GM06990 (cell line): ENCODE data around the gene DCANP1.

Experiments used
- DNase-seq: peaks from one replicate; pipeline ENCODE4 v3.0.0-alpha.2; 2011; ENCODE audit not compliant: insufficient read length; ENCODE audit errors: extremely low read depth
- H3K27me3 ChIP-seq: replicated peaks from 2 replicates; pipeline ENCODE4 v1.6.0; 2011; ENCODE audit warnings: low read length; ENCODE audit not compliant: control insufficient read depth, insufficient read depth
- H3K36me3 ChIP-seq: 2 replicates; pipeline ENCODE4 v1.5.1; 2011; ENCODE audit warnings: low read length; ENCODE audit not compliant: control insufficient read depth, insufficient read depth
- H3K4me3 ChIP-seq: replicated peaks from 2 replicates; pipeline ENCODE4 v1.5.1; 2011; ENCODE audit warnings: low read depth, mild to moderate bottlenecking, control low read depth, low read length
- TF ChIP-seq, protein P1 (sequence below): IDR thresholded peaks from 2 replicates; pipeline ENCODE4 v1.5.1; 2011; ENCODE audit warnings: low read length, control low read depth, mild to moderate bottlenecking, inconsistent platforms; ENCODE audit not compliant: insufficient read depth, poor library complexity, severe bottlenecking

Gene DCANP1

DNA sequence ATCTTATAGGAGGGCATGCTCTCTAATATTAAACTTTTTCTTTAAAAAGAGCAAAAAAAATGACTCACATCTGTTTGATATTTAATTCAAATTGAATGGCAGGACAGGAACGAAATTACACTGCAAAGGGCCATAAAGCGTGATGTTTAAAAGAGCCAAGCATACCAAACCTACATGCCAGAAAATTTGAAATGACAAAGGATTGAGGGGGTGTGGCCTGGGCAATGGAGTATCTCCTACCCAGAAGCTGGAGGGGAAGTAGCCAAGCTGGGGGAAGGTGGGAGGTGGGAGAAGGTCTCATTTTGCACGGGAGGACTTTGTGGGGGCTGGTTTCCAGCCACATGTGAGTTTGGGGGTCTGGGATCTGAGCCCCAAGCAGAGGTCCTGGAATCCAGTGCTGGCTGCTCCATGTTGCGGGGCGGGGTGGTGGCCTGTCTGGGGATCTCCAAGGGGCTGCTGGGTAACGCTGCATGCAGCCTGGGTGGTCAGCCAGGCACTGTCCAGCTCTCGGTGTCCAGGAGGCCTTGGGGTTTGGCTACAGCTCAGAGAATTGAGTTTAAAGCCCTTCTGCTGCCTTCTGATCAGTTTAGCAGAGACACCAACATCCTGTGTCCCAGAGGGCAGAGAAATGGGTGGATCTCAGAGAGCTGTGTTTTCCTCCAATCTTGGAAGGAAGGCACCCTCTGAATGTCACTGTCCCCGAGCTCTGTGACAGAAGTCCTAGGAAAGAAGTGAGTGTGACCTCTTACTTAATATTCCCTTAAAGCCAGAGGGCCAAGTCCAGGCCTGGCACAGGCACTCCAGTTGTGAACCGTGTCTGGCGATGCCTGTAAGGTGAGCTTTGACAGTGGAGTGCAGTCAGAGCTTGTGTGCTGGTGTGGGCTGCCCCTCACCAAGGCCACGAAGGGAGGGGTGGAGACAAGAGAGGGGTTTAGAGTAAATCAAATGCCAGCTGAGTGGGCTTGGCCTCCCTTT, 7.6 kb downstream of the DCANP1 start:
- DNase-seq: no peak
- no peak overlapping the region for H3K4me3 ChIP-seq
- peaks cover 3% of the 10 kb centered on the region for H3K27me3 ChIP-seq
- no peaks in the 10 kb centered on the region for H3K36me3 ChIP-seq
- TF ChIP-seq, protein P1, sequence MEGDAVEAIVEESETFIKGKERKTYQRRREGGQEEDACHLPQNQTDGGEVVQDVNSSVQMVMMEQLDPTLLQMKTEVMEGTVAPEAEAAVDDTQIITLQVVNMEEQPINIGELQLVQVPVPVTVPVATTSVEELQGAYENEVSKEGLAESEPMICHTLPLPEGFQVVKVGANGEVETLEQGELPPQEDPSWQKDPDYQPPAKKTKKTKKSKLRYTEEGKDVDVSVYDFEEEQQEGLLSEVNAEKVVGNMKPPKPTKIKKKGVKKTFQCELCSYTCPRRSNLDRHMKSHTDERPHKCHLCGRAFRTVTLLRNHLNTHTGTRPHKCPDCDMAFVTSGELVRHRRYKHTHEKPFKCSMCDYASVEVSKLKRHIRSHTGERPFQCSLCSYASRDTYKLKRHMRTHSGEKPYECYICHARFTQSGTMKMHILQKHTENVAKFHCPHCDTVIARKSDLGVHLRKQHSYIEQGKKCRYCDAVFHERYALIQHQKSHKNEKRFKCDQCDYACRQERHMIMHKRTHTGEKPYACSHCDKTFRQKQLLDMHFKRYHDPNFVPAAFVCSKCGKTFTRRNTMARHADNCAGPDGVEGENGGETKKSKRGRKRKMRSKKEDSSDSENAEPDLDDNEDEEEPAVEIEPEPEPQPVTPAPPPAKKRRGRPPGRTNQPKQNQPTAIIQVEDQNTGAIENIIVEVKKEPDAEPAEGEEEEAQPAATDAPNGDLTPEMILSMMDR: no peak

DNA sequence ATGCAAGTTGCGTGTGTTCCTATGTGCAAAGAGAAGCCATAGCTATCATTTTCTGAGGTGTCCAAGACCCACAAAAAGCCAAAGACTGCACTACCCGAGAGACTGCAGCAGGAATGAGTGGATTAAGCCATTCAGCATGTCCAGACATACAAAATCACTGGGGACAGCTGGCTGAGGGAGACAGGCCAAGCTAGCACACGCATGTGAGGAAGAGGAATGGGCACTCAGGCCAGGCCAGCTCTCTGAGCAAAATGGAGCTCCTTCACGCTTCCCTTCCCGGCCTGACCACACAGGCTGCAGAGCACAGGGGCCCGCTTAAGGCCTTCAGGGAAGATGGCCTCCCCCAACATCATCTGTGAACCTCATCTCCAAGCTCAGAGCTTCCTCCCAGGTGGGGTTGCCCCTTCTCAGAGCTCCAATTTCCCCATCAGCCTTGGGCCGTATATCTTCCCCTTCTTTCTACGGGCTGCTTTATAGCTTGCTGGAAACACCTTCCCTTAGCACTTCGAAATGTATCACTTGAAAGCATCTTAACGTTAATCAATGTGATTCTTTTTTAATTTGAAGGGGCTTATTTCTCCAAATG, 8.4 kb downstream of the DCANP1 start:
- Histone ChIP-seq H3K36me3 (no peaks in the 10 kb centered on the region), H3K27me3 (peaks cover 3% of the 10 kb centered on the region), H3K4me3 (no peak overlapping the region)
- TF ChIP-seq, protein P1: no peak
- DNase-seq: no peak

DNA sequence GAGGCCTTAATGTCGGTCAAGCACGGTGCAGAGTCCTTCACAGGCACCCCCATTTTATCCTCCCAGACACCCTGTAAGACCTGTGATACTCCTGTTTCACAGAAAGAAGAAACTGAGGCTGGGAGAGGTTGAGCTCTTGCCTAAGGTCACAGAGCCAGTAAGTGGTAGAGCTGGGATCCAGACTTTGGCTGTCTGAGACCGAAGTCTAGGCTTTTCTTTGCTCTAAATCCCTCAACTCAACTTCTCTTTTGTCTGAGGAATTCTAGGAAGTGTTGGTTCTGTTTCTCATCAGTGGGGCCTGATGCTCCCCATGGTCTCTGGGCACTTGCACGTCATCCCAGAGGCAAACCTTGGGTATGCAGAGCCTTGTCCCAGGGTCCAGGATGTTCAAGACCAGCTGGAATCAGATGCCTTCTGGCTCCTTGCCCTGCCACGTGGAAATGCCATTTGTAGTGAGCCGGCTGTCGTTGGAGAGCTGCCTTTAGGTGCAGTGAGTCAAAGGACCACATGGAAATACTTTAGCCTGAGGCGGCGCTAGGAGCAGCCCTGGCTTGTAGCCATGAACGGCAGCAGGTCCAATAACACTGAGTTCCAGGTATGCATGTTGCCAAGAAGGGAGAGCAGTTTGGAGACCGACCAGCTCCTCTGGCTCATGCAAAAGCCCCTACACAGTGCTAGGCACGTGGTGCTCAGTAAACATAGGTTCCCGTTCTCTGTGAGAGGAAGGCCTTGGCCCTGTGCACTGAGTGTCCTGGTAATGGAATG, 9.2 kb downstream of the DCANP1 start:
- H3K4me3 ChIP-seq: no peak overlapping the region
- DNase-seq: no peak
- no peaks in the 10 kb centered on the region for H3K36me3 ChIP-seq
- H3K27me3 ChIP-seq: peaks cover 3% of the 10 kb centered on the region
- TF ChIP-seq, protein P1: no peak

DNA sequence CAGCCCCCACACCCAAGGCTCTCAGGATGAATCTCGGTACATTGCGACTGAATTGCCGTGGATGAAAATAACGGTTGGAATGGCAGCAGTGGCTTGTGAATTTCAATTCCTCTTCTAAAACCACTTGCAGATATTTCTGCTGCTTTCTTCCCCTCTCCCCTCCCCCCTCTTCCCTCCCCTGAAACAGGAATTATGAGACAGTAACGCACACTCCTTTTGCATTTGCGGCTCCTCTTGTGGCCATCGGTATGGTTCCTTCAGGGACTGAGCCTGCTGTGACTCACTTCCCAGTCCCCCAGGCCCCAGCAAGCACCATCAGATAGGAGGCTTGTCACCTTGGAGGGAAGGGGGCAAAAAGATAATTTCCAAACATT, 9.7 kb downstream of the DCANP1 start:
- Histone ChIP-seq H3K36me3 (no peaks in the 10 kb centered on the region), H3K27me3 (peaks cover 3% of the 10 kb centered on the region), H3K4me3 (no peak overlapping the region)
- DNase-seq: no peak
- TF ChIP-seq, protein P1: no peak

DNA sequence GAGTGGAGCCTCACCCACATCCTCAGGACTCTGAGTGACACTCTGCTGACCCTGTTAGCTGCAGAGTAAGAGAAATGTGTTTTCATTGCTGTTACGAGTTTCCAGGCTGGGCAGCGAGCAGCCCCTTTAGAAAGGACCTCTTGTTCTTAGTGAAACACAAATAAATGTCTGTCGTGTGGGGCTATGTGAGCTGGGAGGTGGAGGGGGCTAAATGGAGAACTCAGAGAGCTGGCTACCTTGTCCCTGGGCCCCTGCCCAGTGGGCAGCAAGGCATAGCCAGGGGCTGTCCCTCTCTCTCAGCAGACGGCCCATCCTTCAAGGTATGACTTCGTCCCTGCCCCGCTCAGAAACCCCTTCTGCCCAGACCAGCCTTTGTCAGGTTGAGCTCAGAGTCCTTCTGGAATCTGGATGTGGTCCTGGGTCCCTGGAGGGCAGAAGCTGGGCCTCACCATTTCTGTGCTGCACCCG, 10.2 kb downstream of the DCANP1 start:
- H3K36me3 ChIP-seq: no peaks in the 10 kb centered on the region
- TF ChIP-seq, protein P1: no peak
- DNase-seq: no peak
- no peak overlapping the region for H3K4me3 ChIP-seq
- peaks cover 3% of the 10 kb centered on the region for H3K27me3 ChIP-seq
